NCI-H82 (cell line): ENCODE measurements around the gene DNAH12.
A peak's percentile ranks its signal among the peaks of the same experiment; 100 is the strongest.
"Not testable (repeated sequence)": the region's sequence is repeated elsewhere in the genome, so short reads cannot be mapped to it uniquely, and the experiment has no call there.

Experiments used
- DNase-seq: peaks from one replicate; lab custom pipeline; 2025; lab: John Stamatoyannopoulos, UW

DNAH12 gene

DNA sequence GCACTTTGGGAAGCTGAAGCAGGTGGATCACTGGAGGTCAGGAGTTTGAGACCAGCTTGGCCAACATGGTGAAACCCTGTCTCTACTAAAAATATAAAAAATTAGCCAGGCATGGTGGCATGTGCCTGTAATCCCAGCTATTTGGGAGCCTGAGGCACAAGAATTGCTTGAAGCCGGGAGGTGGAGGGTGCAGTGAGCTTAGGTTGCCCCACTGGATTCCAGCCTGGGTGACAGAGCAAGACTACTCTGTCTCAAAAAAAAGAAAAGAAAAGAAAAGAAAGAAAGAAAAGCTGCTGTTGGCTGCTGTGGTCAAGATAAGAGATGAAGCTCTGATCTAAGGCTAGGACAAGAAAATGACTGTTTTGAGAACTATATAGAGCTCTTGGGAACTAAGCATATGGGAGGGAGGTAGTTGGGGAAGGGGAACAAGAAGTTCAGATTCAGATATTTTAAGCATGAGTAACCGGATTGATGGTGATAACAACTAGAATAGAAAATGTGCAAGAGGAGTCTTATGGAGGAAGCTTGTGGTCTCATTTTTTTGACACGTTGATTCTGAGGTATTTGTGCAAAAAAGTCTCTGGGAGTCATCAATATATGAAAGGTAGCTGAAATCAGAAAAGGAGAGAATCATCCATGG lies 25.7 kb downstream of the DNAH12 start:
- no peak for DNase-seq

DNA sequence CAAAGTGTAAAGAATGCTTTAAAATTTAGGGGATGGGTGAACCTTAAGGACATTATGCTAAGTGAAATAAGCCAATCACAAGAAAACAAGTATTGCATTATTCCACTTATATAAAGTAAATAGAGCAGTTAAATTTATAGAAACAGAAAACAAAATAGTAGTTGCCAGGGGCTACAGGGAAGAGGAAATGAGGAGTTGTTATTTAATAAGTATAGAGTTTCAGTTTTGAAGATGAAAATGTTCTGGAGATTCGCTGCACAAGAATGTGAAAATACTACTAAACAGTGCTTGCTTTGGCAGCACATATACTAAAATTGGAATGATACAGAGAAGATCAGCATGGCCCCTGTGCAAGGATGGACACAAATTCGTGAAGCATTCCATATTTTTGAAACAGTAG lies 32.0 kb downstream of the DNAH12 start:
- DNase-seq, result no peak

DNA sequence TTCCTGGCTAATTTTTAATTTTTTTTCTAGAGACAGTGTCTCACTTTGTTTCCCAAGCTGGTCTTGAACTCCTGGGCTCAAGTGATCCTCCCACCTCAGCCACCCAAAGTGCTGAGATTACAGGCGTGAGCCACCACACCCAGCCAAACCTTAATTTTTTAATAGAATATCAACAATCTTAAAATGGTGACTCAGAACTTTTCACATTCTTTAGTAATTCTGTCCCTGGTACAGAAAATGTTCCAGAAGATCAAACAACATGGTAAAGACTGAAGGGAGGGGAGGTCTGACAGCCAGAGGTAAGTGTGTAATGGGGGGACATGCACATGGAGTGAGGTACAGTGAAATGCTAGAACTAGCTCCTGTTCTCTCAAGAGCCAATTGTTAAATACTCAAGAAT lies 38.2 kb downstream of the DNAH12 start:
- no peak for DNase-seq

DNA sequence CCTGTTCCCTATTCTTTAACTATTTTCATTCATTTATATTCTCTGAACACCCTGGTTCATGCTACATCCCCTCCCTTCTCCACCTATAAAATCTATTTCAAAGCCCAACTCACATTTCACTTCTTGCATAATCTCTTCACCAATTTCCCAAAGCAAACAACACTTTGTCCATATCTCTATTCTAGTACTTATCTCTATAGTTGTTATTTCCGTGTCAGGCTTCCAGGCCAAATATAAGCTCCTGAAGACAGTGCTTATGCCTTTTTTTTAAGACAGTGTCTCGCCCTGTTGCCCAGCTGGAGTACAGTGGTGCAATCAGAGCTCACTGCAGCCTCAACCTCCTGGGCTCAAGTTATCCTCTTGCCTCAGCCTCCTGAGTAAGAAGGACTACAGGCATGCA lies 43.6 kb downstream of the DNAH12 start:
- DNase-seq, result no peak

DNA sequence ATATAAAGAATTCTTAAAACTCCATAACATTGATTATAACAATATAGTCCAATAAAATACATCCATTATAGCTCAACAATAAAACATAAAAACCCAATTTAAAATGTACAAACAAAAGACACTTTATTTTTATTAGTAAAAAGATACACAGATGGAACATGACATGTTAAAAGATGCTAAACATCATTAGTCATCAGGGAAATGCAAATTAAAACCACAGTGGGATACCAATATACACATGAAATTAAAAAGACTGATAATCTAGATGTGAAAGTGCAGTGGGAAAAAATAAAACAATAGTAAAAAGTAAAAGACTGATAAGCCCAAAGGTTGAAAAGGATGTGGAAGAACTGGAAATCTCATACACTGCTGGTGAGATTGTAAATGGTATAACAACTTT lies 46.2 kb downstream of the DNAH12 start:
- no peak for DNase-seq

DNA sequence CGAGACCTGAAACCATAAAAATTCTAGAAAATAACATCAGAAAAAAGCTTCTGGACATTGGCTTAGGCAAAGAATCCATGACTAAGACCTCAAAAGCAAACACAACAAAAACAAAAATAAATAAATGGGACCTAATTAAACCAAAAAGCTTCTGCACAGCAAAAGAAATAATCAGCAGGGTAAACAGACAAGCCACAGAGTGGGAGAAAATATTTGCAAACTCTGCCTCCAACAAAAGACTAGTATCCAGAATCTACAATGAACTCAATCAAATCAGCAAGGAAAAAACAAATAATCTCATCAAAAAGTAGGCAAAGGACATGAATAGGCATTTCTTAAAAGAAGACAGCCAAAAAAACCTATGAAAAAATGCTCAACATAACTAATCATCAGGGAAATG lies 59.6 kb downstream of the DNAH12 start:
- DNase-seq, result no peak

DNA sequence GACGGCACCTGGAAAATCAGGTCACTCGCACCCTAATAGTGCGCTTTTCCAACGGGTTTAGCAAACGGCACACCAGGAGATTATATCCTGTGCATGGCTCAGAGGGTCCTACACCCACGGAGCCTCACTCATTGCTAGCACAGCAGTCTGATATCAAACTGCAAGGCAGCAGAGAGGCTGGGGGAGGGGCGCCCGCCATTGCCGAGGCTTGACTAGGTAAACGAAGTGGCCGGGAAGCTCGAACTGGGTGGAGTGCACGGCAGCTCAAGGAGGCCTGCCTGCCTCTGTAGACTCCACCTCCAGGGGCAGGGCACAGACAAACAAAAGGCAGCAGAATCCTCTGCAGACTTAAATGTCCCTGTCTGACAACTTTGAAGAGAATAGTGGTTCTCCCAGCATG lies 67.0 kb downstream of the DNAH12 start:
- DNase-seq, result not testable (repeated sequence)

DNA sequence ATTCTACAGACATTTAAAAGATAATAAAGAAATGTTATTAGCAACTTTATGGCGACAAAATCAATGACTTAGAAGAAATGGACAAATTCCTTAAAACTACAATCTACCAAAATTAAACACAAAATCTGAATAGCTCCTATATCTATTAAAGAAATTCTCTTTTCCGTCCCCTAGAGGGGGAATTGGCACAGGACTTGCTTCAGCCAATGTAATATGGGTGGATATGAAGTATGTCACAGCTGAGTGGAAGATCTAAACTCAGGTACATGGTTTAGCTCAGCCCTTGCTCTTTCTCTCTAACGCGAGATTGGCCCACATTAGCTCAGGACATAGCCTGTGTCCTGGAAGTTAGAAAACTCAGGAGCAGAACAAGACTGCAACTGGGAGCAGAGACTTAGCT lies 79.3 kb downstream of the DNAH12 start:
- DNase-seq, result peak; percentile 2

DNA sequence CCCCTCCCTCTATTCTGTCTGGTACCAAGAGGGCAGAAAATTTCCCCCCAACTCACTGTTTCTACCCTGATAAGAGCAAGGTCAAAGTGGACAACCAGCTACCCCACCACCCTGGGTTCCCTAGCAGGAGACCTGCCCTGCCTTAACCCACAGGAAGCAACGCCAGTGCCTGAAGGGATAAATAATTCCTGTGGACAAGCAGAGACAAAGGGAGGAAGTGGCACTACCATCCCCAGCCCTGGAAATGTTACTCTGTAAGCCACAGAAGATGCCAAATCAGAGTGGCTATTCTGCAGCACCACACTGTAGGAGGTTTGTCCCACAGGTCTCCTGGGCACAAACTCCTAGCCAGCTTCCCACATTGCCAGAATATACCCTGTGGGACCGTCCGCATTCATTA lies 80.1 kb downstream of the DNAH12 start:
- DNase-seq, result no peak

DNA sequence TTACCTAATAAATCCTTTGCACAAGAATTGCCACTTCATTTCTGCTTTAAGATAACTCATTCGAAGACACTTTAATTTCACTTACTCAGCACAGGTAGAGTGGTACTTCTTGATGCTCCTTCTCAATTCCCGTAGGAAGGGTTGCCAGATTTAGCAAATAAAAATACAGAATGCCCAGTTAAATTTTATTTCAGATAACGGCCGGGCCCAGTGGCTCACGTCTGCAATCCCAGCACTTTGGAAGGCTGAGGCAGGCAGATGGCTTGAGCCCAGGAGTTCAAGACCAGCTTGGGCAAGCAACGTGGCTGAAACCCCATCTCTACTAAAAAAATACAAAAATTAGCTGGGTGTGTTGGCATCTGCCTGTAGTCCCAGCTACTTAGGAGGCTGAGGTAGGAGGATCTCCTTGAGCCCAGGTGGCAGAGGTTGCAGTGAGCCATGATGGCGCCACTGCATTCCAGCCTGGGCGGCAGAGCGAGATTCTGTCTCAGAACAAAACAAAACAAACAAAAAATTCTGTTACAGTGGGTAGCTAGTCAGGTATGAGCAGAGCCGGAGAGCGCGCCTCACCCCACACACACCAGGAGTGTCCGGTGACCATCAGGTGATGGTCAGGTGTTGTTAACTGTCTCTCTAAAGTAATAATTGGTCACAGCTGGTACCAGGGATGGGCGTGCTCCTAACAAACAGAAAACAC lies 92.8 kb downstream of the DNAH12 start:
- DNase-seq, result no peak

DNA sequence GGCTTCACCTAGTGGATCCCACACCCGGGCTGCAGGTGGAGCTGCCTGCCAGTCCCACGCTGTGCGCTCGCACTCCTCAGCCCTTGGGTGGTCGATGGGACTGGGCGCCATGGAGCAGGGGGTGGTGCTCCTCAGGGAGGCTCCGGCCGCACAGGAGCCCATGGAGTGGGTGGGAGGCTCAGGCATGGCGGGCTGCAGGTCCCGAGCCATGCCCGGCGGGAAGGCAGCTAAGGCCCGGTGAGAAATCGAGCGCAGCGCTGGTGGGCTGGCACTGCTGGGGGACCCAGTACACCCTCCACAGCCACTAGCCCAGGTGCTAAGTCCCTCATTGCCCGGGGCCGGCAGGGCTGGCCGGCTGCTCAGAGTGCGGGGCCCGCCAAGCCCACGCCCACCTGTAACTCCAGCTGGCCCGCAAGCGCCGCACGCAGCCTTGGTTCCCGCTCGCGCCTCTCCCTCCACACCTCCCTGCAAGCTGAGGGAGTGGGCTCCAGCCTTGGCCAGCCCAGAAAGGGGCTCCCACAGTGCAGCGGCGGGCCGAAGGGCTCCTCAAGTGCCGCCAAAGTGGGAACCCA lies 94.8 kb downstream of the DNAH12 start:
- not testable (repeated sequence) for DNase-seq

DNA sequence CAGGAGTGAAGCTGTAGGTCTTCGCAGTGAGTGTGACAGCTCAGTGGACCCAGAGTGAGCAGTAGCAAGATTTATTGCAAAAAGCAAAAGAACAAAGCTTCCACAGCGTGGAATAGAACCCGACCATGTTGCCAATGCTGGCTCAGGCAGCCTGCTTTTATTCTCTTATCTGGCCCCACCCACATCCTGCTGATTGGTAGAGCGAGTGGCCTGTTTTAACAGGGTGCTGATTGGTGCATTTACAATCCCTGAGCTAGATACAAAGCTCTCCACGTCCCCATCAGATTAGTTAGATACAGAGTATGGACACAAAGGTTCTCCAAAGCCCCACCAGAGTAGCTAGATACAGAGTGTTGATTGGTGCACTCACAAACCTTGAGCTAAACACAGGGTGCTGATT lies 95.7 kb downstream of the DNAH12 start:
- DNase-seq, result not testable (repeated sequence)

DNA sequence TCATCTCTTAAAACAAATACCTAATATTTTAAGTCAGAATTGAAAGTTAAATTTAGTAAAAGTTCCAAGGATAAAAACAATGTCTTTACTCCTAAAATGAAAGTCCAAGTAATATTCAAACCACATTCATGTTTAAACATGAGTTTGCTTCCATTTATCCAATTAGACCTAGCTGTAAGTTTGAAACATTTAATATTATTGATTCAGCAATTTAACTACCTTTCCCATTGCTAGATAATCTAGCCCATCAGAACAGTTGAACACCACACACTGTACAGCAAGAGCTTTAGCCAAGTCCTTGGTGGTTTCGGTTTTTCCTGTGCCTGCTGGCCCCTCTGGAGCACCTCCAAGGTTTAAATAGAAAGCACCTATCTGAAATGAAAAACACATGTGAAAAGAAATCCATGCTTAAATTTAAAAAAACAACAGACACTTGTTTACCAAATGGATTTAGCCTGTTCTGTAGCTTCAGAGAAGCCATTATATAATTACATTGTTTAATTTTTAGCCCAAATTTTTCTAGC lies 97.8 kb downstream of the DNAH12 start:
- no peak for DNase-seq

DNA sequence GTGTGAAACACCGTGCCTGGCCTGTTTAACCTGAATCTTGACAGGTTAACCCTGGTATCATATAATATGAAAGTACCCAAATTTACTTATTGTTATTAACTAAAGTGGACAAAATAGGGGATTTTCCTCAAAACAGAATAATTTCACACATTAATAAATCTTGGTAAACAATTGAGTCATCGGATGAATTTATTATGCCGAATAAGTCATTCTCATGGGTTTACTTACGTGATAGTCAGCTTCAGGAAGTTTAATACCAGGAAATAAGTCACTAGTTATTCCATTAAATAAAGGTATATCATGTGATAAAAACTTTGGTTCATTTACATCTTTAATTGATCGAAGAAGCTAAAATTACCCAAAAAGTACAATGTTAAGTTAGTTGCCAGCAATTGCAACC lies 99.7 kb downstream of the DNAH12 start:
- no peak for DNase-seq

DNA sequence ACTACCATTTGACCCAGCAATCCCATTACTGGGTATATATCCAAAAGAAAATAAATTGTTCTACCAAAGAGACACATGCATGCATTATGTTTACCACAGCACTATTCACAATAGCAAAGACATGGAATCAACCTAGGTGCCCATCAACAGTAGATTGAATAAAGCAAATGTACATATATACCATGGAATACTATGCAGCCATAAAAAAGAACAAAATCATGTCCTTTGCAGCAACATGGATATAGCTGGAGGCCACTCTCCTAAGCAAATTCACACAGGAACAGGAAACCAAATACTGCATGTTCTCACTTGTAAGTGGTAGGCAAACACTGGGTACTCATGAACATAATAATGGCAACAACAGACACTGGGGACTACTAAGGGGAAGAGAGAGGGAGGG lies 104.0 kb downstream of the DNAH12 start:
- not testable (repeated sequence) for DNase-seq

DNA sequence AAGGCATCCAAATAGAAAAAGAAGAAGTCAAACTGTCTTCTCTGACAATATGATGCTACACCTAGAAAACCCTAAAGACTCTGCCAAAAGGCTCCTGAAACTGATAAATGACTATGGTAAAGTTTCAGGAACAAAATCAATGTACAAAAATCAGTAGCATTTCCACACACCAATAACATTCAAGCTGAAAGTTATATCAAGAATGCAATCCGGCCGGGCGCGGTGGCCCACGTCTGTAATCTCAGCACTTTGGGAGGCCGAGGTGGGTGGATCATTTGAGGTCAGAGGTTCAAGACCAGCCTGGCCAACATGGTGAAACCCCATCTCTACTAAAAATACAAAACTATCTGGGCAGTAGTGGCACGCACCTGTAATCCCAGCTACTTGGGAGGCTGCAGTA lies 105.7 kb downstream of the DNAH12 start:
- DNase-seq, result not testable (repeated sequence)

DNA sequence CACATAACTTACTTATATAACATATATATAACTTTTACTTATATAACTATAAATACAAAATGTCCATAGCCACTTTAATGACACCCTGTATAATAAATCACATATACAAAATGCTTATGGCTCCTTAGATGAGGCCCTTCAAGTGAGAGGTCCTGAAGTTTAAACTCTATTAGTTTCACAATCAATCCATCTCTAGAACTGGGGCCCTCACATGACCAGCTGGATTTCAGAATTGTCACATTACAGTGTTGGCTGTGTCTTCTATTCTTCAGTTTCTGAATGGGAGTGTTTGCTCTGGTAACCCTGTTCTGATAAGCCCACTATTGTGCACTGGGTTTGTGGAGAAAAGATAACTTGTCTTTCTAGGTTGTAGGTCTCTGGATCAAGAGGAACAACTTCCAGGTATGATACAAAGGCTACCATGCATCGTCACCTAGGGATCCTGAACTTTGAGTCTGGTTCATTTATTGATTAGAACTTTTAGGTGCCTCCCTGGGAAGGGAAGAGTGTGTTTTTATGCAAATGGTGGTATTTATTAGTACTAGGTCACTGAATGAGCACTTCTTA lies 107.9 kb downstream of the DNAH12 start:
- no peak for DNase-seq

DNA sequence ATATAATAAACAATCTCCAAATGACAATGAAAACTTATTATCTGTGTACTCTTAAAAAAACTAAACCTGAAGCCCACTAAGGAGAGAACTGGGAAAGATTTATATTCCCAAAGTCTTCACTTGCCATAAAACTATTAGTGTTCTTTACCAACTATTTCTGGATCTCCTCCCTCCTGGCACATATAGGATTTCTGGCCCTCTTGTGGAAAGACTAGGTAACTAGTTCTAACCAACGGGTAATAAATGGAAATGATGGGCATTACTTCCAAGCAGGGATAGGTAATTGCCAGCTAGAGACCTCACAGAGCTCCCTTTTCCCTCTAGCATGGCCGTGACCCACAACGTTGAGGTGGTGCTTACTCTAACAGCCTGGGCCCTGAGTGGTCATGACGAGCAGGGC lies 110.1 kb downstream of the DNAH12 start:
- DNase-seq, result peak; percentile 64

DNA sequence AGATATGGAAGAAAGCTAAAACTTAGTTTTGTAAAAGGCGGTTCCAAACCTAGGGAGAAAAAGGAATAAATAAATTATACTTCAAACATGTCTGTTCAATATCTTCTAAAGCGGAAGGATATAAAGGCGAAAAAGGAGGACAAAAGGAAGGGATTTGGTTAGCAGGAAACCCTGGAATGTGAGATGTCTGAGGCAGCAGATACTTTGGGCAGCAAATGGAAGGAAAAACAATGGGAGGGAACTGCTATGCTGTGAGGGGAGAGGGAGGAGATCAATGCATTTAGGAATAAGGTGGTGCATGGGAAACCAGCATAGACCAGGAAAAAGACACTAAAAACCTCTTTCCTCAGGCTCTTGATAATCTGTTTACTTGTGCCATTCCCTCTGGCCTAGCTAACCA lies 120.8 kb downstream of the DNAH12 start:
- no peak for DNase-seq

DNA sequence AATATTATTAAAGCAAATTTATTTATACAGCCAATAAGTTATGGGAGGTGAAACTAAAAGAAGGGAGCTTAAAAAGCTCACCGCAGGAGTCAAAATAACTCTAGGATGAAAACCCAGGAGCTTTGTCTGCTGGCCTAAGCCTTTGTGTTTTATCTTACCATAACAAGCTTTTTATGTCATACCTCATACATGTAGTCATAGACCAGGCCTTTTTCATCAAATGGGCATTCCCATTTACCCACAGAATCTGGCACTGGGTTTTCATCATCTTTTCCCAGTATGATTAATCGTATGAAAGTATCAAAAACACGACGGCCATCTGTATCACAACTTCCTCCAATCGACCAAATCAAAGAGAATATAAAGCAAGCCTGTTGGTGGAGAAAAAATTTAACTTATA lies 122.8 kb downstream of the DNAH12 start:
- DNase-seq, result no peak

DNA sequence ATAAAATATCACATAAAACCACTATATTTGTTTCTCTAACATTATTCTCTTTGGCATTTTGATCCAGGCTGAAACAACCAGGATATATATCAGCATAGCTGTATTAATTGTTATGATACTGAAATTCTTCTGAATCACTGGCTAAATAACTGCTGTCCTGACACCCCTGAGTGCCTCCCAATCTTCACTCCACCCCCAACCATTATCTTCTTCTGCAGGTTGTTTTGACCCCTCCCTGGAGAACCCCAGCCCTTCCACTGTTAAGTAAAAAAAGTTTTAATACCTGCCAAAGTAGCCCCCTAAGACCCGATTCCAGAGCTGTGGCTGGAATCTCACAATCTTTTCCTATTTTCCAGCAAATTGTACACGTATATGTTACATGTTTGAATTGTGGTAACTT lies 124.1 kb downstream of the DNAH12 start:
- DNase-seq, result no peak

DNA sequence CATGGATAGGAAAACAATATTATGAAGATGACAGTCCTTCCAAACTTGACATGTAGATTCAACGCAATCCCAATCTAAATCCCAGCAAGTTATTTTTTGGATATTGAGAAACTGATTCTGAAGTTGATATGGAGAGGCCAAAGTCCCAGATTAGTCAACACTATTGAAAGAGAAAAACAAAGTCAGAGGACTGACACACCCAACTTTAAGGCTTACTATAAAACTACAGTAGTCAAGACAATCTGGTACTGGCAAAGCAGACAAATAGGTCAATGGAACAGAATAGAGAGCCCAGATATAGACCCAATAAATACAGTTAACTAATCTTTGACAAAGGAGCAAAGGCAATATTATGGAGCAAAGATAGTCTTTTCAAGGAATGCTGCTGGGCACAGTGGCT lies 132.4 kb downstream of the DNAH12 start:
- DNase-seq, result no peak

DNA sequence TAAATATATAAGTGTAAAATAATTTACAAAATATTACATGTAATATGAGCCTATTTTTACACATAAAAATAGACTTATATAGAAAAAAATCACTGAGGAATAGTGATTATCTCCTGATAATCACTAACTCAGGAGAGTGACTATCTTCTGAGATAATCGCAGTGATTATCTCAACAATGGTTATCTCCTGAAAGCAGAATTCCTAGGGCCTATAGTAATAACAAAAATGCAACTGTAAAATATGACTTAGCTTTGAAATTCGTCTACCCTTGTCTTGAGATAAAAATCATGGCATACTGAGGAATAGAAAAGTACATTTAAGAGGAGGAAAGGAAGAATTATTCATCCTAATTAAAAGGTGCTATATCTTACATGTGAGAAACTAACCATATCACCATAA lies 134.7 kb downstream of the DNAH12 start:
- DNase-seq, result no peak
